ENCODE data around the gene FCRL3. TPM values are rescaled to one million over a fixed set of nuclear protein-coding genes. Genes with fewer than 3 reads are reported as not detected.

Gene FCRL3
- total RNA-seq, 1 donor from 2014 or later, result not detected

- Mint-ChIP-seq H3K27me3 (ENCODE audit: low read depth) (no peaks in the 10 kb centered on the region), H3K36me3 (no peaks in the 10 kb centered on the region)
- DNase-seq (ENCODE audit: low spot score in 2 of 2, unreplicated experiment in 2 of 2), result no peak
These were observed 21.8 kb downstream of the FCRL3 start for GRCh38 chr1:157678721-157679120.

GRCh38 chr1:157673008-157673407 lies 27.6 kb downstream of the FCRL3 start:
- DNase-seq (ENCODE audit: low spot score in 2 of 2, unreplicated experiment in 2 of 2), result no peak
- Mint-ChIP-seq H3K27ac (no peak overlapping the region), H3K36me3 (no peaks in the 10 kb centered on the region), H3K4me3 (no peak overlapping the region), H3K27me3 (ENCODE audit: low read depth) (no peaks in the 10 kb centered on the region), H3K4me1 (no peaks in the 10 kb centered on the region), H3K9me3 (peaks cover 37% of the 10 kb centered on the region)
- no peak for TF ChIP-seq CTCF (IDR thresholded peaks at IDR 0.05; ENCODE audit: unreplicated experiment)

More at GRCh38 chr1:157678721-157679120, 21.8 kb downstream of the FCRL3 start:
- Mint-ChIP-seq H3K4me1 (no peaks in the 10 kb centered on the region), H3K9me3 (peaks cover 12% of the 10 kb centered on the region), H3K27ac (no peak overlapping the region), H3K4me3 (no peak overlapping the region)
- no peak for TF ChIP-seq CTCF (IDR thresholded peaks at IDR 0.05; ENCODE audit: unreplicated experiment)

GRCh38 chr1:157671895-157672294 lies 28.7 kb downstream of the FCRL3 start:
- H3K27ac Mint-ChIP-seq, result no peak overlapping the region
- H3K4me1 Mint-ChIP-seq, result no peaks in the 10 kb centered on the region
- peaks cover 42% of the 10 kb centered on the region for H3K9me3 Mint-ChIP-seq
- no peak for DNase-seq (ENCODE audit: low spot score in 2 of 2, unreplicated experiment in 2 of 2)
- no peaks in the 10 kb centered on the region for H3K36me3 Mint-ChIP-seq
- no peak overlapping the region for H3K4me3 Mint-ChIP-seq
- TF ChIP-seq CTCF (IDR thresholded peaks at IDR 0.05; ENCODE audit: unreplicated experiment), result no peak
- H3K27me3 Mint-ChIP-seq (ENCODE audit: low read depth), result no peaks in the 10 kb centered on the region

- no peak for TF ChIP-seq CTCF (IDR thresholded peaks at IDR 0.05; ENCODE audit: unreplicated experiment)
- no peak overlapping the region for H3K4me3 Mint-ChIP-seq
- no peak overlapping the region for H3K27ac Mint-ChIP-seq
- peaks cover 12% of the 10 kb centered on the region for H3K27me3 Mint-ChIP-seq (ENCODE audit: low read depth)
- peaks cover 6% of the 10 kb centered on the region for H3K9me3 Mint-ChIP-seq
- no peaks in the 10 kb centered on the region for H3K4me1 Mint-ChIP-seq
- DNase-seq (ENCODE audit: low spot score in 2 of 2, unreplicated experiment in 2 of 2), result no peak
- no peaks in the 10 kb centered on the region for H3K36me3 Mint-ChIP-seq
These were observed 40.9 kb downstream of the FCRL3 start for GRCh38 chr1:157659576-157660247.

GRCh38 chr1:157658571-157658970 lies 42.0 kb downstream of the FCRL3 start:
- Mint-ChIP-seq H3K27me3 (ENCODE audit: low read depth) (peaks cover 7% of the 10 kb centered on the region), H3K9me3 (peaks cover 6% of the 10 kb centered on the region), H3K4me1 (no peaks in the 10 kb centered on the region), H3K4me3 (no peak overlapping the region), H3K27ac (no peak overlapping the region), H3K36me3 (no peaks in the 10 kb centered on the region)
- TF ChIP-seq CTCF (IDR thresholded peaks at IDR 0.05; ENCODE audit: unreplicated experiment), result no peak
- DNase-seq (ENCODE audit: low spot score in 2 of 2, unreplicated experiment in 2 of 2), result no peak

Data from mesothelial cell of epicardium (in vitro differentiated cells).